KMS-11 (cell line): ENCODE data around the gene SELENOO.

ENCODE experiments used
- H2AFZ ChIP-seq: fragments of 200-600 bp; sonication (generic); 2 replicates; pipeline ENCODE4 v1.6.1; 2016; ENCODE audit warnings: antibody characterized with exemption, mixed run types, low read depth
- H3K27ac ChIP-seq: fragments of 200-600 bp; sonication (generic); 2 replicates; pipeline ENCODE4 v1.6.1; 2016; ENCODE audit warnings: mild to moderate bottlenecking, mixed run types
- H3K27me3 ChIP-seq: fragments of 200-600 bp; sonication (generic); 2 replicates; pipeline ENCODE4 v1.6.1; 2017; ENCODE audit warnings: mild to moderate bottlenecking, low read depth, mixed run types, moderate library complexity; ENCODE audit not compliant: insufficient read depth
- H3K36me3 ChIP-seq: fragments of 200-600 bp; sonication (generic); 2 replicates; pipeline ENCODE4 v1.6.1; 2017; ENCODE audit warnings: mild to moderate bottlenecking, mixed run types; ENCODE audit not compliant: insufficient read depth
- H3K4me1 ChIP-seq: fragments of 200-600 bp; sonication (generic); 2 replicates; pipeline ENCODE4 v1.6.1; 2016; ENCODE audit warnings: mild to moderate bottlenecking, low read depth, mixed run types; ENCODE audit not compliant: poor library complexity, severe bottlenecking
- H3K4me2 ChIP-seq: fragments of 200-600 bp; sonication (generic); 2 replicates; pipeline ENCODE4 v1.7.0; 2016; ENCODE audit warnings: mild to moderate bottlenecking, mixed run types
- H3K4me3 ChIP-seq: fragments of 200-600 bp; sonication (generic); IDR thresholded peaks from 2 replicates; pipeline ENCODE4 v1.6.1; 2017; ENCODE audit warnings: low read depth, low read length, mixed read lengths; ENCODE audit not compliant: insufficient read depth
- H3K79me2 ChIP-seq: fragments of 200-600 bp; sonication (generic); 2 replicates; pipeline ENCODE4 v1.6.1; 2016; ENCODE audit warnings: low read depth, mixed run types; ENCODE audit not compliant: insufficient read depth
- H3K9ac ChIP-seq: fragments of 200-600 bp; sonication (generic); 2 replicates; pipeline ENCODE4 v1.6.1; 2016; ENCODE audit warnings: mild to moderate bottlenecking, mixed run types
- H4K20me1 ChIP-seq: fragments of 200-600 bp; sonication (generic); 2 replicates; pipeline ENCODE4 v1.6.1; 2016; ENCODE audit warnings: mild to moderate bottlenecking, mixed run types; ENCODE audit not compliant: insufficient read depth
- TF ChIP-seq, protein P1 (sequence below): fragments of 200-600 bp; sonication (generic); conservative IDR thresholded peaks from 2 replicates; pipeline ENCODE4 v1.6.1; 2017; ENCODE audit warnings: low read depth, mild to moderate bottlenecking, antibody characterized with exemption, low read length, moderate library complexity, mixed read lengths

The SELENOO gene

DNA sequence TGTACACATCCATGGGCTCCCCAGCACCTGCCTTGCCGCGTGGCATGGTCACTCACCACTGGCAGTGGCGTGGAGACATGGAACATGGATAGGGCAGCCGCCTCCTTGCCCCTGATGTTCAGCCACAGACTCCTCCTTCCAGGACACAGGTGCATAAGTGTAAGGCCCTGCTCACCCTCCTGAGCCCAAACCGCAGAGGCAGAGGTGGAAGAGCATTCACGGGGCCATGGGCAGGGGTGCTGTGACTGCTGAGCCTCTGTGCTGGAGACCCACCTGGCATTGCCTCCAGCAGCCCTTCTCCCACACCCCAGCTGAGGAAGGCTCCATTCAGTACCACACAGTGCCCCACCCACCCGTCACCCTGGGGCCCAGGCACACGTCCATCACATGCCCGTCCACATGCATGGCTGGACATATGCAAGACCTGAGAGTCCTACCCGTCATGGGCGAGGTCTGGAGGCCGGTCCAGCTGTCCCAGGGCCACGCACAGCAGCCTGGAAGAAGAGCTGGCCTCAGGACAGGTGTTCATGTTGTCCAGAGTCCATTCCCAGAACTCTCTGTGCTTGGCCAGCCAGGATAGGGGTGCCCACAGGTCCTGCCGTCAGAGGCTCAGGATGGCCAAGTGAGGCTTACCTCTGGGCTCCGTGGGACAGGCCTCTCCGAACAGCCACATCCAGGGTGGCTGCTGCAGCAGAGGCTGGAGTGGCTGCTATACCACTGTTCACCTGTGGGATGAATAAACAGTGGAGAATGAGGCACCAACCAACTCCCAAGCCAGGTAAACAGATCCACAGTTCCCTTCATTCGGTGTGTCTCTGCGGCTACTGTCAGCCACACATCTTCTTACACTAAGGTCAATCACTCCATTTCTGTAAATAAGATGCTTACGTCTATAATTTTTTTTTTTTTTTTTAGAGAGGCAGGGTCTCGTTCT lies 45.7 kb downstream of the SELENOO start:
- Histone ChIP-seq H3K27ac (no peak overlapping the region), H3K9ac (no peak overlapping the region), H3K79me2 (peaks cover 19% of the 10 kb centered on the region; the same call in 1 of the 2 replicates), H3K27me3 (no peaks in the 10 kb centered on the region), H4K20me1 (no peaks in the 10 kb centered on the region), H3K36me3 (no peaks in the 10 kb centered on the region), H3K4me2 (no peak overlapping the region; the same call in 1 of the 2 replicates), H3K4me1 (peaks cover 8% of the 10 kb centered on the region), H3K4me3 (no peak overlapping the region), H2AFZ (no peak overlapping the region)
- TF ChIP-seq, protein P1, sequence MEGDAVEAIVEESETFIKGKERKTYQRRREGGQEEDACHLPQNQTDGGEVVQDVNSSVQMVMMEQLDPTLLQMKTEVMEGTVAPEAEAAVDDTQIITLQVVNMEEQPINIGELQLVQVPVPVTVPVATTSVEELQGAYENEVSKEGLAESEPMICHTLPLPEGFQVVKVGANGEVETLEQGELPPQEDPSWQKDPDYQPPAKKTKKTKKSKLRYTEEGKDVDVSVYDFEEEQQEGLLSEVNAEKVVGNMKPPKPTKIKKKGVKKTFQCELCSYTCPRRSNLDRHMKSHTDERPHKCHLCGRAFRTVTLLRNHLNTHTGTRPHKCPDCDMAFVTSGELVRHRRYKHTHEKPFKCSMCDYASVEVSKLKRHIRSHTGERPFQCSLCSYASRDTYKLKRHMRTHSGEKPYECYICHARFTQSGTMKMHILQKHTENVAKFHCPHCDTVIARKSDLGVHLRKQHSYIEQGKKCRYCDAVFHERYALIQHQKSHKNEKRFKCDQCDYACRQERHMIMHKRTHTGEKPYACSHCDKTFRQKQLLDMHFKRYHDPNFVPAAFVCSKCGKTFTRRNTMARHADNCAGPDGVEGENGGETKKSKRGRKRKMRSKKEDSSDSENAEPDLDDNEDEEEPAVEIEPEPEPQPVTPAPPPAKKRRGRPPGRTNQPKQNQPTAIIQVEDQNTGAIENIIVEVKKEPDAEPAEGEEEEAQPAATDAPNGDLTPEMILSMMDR: no peak

DNA sequence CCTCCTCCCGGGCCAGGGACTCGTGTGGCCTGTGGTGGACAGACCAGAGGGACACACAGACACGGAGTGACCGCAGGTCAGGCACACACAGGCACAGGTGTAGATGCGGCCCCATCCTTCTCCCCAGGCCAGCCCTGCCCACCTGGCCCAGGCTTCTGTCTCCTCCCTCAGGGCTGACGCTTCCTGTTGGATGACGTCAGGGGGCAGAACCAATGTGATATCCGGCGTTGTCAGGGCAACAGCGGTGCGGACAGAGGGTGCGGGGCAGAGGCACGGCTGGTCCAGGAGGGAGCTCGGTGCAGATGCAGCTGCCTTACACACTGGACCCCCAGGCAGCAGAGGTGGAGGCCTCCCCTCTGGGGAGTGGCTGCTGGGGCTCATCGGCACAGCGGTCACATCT lies 46.9 kb downstream of the SELENOO start:
- TF ChIP-seq, protein P1: no peak
- H4K20me1 ChIP-seq: no peaks in the 10 kb centered on the region
- H3K4me3 ChIP-seq: no peak overlapping the region
- H3K4me1 ChIP-seq: peaks cover 4% of the 10 kb centered on the region
- no peak overlapping the region for H3K4me2 ChIP-seq
- H3K79me2 ChIP-seq: peaks cover 13% of the 10 kb centered on the region; the same call in 1 of the 2 replicates
- no peak overlapping the region for H3K9ac ChIP-seq
- H3K27ac ChIP-seq: no peak overlapping the region
- no peaks in the 10 kb centered on the region for H3K36me3 ChIP-seq
- H2AFZ ChIP-seq: no peak overlapping the region
- no peaks in the 10 kb centered on the region for H3K27me3 ChIP-seq

DNA sequence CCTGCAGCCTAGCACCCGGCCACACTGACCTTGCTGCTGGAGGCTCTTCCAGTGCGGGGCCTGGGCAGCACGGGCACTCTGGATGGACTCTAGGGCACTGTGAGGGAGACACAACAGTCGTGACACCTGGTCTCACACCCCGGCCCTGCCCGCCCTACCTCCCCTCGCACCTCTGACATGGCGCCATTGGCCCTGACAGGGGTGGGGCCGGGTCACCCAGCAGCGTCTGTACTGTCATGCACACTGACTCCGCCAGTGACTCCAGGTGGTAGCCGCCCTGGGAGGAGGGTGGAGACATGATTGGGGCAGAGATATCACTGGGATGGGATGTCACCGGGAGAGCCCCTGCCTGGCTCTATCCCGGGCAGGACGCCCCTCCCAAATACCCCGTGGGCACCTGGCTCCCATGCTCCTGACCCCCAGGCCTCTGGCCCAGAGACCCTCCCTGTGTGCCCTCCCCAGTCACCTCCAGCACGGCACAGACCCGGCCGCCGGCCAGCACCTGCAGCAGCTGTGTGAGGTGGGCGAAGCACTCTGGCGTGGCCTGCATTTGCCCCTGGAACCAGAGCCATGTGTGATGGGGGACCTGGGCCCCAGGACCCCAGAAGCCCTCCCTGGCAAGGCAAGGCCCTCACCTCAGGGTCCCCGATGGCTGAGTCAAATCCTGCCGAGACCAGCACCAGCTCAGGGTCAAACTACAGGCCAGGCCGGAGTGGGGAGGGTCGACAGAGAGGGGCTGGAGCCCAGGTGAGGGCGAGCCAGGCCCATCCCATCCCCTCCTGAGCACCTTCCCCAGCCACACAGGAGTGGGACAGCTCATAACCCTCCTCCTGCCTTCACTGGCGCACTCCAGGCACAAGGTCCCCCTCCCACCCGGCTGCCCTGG lies 47.6 kb downstream of the SELENOO start:
- no peak overlapping the region for H3K9ac ChIP-seq
- no peak overlapping the region for H3K27ac ChIP-seq

More for the DNA sequence above, 47.6 kb downstream of the SELENOO start:
- Histone ChIP-seq H3K4me1 (no peaks in the 10 kb centered on the region), H2AFZ (no peak overlapping the region), H3K36me3 (no peaks in the 10 kb centered on the region), H4K20me1 (no peaks in the 10 kb centered on the region), H3K79me2 (peaks cover 6% of the 10 kb centered on the region; the same call in 1 of the 2 replicates), H3K4me3 (no peak overlapping the region), H3K4me2 (no peak overlapping the region), H3K27me3 (no peaks in the 10 kb centered on the region)
- TF ChIP-seq, protein P1: no peak
